ENCODE data around the gene SEMA6A. TPM values are rescaled to one million over a fixed set of nuclear protein-coding genes. Genes with fewer than 3 reads are reported as not detected.
"Not testable (repeated sequence)": the region's sequence is repeated elsewhere in the genome, so short reads cannot be mapped to it uniquely, and the experiment has no call there.

The SEMA6A gene
- polyA plus RNA-seq, 4 donors: 39.6 to 61.6 (median 54.8) TPM

DNA sequence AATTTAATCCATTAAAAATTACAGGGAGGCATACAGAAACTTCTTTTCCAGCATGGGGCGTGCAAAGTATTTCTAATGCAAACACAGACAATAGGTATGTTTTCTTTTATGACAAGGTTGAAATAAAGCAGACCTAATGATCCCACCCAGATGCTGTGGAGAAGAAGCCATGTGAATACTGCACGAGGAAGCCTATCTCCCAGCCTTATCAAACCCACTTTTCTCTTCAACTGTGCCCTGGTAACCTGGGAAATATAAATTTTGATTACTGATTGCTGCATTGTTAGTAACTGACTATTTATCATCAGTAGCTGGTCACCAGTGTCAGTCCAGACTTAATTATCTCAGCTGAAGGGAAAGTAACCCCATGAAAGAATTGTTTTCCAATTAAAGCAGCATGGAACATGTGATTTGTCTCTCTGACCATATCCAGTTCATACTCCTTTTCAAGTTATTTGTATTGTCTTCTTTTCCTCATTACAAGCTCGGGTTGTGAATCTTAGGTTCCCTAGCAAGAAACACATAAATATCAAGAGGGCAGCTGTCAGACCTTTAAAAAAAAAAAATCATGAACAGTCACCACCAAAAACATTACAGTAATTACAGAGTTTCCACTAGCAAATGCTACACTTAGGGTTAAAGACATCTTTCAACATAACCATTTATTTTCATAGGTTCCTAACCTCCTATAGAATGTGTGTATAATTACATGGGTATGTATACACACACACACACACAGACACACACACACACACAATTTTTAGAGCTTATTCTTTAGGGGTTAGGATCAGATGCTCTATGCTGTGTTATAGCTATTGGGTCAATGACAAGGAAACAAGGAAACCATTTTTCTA is 50.3 kb downstream of the SEMA6A start:
- no peak for DNase-seq (ENCODE audit: low read depth in 4 of 4, low spot score in 2 of 4)

DNA sequence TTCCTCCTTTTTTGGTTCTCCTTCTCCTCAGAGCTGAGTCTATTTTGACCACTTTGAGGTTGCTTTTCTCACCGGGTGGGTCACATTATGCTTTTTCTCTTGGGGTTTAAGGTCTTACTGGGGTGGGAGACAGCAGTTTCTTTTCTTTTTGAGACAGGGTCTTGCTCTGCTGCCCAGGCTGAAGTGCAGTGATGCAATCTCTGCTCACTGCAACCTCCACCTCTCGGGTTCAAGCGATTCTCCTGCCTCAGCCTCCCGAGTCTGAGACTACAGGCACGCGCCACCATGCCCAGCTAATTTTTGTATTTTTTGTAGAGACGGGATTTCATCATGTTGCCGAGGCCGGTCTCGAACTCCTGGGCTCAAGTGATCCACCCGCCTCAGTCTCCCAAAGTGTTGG is 51.4 kb downstream of the SEMA6A start:
- not testable (repeated sequence) for DNase-seq (ENCODE audit: low read depth in 4 of 4, low spot score in 2 of 4)

DNA sequence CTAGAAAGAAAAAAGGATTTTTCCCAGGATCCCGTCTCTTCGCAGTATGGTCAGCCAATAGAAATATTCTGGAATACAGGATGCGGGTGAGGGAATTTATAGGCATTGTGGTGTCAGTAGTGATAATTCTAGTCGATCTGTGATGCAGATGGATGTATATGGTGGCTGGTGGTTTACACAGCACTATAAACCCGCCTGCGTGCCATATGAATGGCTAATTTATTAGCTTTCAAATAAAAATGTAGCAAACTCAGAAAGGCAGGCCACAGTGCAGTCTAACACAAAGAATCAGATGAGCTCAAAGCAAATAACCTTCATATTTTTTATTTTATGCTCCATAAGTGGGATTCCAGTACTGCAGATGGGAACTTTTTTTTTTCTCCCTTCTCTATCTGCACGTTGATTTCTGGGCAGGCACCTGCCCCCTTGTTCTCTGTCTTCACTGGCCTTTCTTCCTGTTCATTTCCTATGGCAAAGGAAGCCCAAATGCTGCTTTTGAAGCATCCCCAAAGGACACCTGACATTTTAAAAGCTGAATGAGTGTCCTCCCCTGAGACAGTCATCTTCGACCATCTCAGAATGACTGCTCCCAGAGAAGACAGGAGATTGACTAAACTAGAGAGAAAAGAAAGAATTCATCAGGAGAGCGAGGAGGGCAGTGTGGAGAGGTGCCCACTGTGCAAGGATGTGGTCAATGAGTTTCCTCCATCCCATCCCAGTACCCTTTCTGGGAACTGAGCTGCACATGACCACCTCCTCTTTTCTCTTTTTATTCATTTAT is 52.1 kb downstream of the SEMA6A start:
- no peak for DNase-seq (ENCODE audit: low read depth in 4 of 4, low spot score in 2 of 4)

DNA sequence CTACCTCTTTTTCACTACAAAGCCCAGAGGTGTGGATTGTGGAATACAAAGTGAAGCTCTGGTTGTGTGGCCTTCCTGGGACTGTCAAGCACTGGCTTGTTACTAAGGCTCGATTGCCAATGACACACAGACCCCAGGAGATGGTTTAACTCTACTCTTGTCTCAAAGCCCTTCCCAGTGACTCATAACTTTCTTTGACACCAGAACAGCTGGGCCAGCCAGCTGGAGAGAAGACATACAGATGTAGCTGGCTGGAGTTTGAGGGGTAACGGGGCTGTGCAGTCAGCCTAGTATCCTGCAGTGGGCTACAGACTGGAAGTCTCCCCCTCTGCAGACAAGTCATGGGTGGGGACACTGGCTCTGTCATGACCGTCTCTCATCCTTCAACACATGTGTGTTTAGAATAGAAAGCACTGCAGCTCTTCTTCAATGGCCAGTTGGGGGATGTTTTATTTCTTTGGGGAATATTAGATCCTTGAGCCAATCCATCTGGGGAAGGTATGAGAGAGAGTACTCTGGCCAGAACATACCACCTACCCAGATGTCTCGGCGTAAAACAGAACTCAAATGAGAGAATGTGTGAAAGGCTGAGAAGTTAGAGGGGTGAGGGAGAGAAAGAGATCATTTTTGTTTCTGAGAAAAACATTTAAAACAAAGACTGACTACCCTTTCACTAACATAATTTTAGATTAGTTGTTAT is 53.3 kb downstream of the SEMA6A start:
- no peak for DNase-seq (ENCODE audit: low read depth in 4 of 4, low spot score in 2 of 4)

DNA sequence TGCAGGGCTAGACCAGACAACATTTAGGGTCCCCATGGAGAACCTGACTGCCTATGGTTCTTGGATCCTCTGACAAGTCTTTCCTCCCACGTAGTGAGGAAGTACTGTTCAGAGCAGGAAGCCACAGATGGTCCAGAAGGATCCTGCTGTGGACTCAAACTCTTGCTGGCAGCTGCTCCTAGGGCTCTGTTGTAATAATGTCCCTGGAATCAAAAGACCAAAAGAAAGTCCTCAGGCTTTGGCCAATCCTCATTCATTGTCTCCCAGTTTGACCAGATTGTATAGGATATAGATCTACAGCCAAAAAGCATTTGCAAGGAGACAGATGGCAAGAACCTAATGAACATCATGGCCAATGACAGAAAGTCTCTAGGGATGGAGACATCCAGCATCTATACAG is 53.9 kb downstream of the SEMA6A start:
- no peak for DNase-seq (ENCODE audit: low read depth in 4 of 4, low spot score in 2 of 4)

DNA sequence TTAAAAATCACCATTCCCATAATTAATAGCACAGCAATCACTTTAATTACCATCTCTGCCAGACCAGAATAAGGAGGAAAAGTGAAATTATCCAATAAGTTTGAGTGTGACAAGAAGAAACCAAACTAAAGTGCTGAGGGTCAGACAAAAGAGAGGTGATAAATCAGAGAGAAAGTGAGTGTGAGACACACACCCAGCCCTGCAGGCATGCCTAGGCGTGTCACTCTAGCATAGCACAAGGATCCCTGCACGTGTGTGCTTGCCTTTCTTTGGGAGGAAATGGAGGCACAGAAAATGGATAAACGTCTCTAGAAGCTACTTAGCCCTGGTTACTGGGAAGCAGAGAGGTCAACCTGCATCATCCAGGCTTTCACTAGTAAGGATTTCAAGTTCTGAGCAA is 56.2 kb downstream of the SEMA6A start:
- no peak for DNase-seq (ENCODE audit: low read depth in 4 of 4, low spot score in 2 of 4)

DNA sequence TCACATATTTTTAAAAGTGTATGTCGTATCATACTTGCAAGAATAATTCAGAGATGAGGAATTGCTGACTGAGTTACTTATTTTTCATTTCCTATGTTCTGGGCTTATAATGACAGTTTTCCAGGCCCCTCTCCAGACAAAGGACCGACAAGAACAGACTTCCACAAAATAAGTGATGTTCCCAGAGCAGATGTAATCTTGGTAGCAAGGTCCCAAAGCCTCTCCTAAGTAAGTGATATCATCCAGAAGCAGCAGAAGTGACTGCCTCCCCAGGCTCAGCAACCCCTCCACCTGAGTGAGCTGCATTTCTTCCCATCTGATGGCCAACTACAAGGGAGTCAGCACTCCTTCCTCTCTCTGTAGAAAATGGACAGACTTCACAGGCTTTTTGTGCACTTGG is 57.1 kb downstream of the SEMA6A start:
- no peak for DNase-seq (ENCODE audit: low read depth in 4 of 4, low spot score in 2 of 4)

DNA sequence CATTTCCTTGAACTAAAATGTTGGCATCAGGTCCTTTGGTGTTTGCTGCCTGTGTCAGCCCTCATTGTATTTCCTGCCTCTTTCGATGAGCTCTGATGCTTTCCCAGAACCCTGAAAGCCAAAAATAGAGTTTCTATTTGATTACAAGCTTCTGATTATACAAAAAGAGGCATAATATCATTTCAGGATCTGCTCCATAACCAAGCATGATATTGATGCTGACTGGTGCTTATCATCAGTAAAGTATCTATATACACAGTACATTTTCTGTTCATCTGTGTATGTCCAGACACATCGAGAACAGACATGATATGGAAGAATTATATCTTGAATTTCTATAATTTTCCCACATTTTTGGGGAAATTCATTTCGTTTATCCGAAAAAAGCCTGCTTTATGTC is 58.6 kb downstream of the SEMA6A start:
- no peak for DNase-seq (ENCODE audit: low read depth in 4 of 4, low spot score in 2 of 4)

DNA sequence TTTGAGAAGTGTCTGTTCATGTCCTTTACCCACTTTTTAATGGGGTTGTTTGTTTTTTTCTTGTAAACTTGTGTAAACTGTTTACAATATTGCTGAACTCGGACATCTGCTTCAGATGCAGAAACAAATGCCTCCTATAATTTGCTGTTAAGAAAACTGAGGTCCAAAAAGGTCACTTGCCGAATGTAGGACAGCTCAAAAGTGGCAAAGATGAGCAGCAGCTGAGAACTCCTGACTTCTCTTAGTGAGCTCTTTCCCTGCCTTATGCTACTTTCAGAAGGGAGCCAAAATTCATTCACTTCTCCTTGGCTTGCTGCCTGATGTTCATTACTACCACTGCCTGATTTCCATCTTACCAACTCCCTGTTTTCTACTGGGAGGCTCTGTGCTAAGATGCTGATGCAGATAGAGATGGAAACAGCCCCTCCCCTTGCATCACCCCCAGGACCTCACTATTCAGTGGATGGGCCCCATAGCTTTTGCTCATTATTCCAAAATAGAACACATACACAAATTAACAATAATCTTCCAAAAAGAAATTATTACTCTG is 60.1 kb downstream of the SEMA6A start:
- no peak for DNase-seq (ENCODE audit: low read depth in 4 of 4, low spot score in 2 of 4)

DNA sequence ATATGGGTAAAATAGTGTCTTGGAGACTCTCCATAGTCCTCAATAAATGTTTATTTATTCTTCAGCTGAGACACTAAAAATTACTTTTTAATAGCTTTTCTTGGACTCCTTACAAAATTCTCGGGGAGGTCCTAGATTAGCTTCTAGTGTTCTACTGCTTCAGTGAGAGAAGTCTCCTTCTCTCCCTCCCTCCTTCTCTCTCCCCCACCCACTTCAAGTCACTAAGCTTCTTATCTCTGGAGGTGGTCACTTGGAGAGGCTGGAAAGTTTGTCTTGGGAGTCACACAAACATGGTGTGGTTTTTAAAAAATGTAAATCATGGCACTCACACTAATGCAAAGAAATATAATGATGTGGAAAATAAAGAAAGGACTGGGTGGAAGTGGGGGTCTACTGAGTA is 64.1 kb downstream of the SEMA6A start:
- no peak for DNase-seq (ENCODE audit: low read depth in 4 of 4, low spot score in 2 of 4)

DNA sequence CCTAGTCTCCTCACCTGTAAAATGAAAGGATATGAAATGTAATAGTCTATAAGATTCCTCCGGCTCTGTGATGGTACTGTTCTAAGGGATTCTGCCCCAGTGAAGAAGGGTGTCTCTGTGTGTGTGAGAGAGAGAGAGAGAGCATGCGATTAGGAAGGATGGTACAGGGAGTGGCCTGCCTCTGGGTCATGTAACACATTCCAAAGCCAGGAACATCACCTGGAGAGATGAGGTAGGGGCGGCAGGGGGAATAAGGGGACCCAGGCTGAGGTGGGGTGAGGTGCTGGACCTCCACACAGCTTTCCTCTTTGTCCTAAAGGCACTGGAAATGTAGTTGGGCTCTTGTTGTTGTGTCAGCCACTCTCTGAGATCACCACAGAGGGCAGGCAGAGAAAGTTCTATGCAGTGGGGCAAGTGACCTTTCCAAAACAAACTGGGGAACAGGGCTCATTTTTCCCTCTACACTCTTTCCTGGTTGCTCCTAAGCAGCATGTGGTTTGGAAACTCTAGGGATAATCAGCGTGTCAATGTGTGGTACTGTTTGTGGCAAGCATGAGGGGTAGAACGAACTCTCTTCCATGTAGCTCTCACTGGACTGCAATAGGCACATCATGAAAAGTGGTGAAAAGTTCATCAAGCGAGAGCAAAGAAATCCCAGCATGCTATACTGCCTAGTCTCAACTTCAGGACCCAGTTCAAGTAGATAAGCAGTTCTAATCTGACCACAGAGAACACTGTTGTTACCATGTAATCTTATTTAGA is 65.0 kb downstream of the SEMA6A start:
- no peak for DNase-seq (ENCODE audit: low read depth in 4 of 4, low spot score in 2 of 4)

DNA sequence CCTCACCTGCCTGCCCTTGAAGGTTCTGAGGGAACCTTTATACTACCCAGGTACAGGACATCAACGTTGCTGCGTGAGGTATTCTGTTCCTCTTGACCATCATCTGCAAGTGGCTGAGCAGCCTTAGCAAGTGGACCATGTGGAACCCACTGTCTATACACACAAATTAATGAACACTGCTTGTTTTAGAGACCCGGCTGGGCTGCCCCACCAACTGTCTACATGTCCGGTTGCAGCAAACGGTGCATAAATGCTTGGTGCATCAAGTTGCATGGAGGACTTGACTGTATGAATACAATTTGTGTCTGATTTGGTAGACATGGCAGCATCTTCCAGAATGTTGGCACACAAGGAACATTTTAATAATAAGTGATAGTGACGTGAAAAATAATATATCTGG is 65.8 kb downstream of the SEMA6A start:
- DNase-seq (ENCODE audit: low read depth in 4 of 4, low spot score in 2 of 4): no peak

DNA sequence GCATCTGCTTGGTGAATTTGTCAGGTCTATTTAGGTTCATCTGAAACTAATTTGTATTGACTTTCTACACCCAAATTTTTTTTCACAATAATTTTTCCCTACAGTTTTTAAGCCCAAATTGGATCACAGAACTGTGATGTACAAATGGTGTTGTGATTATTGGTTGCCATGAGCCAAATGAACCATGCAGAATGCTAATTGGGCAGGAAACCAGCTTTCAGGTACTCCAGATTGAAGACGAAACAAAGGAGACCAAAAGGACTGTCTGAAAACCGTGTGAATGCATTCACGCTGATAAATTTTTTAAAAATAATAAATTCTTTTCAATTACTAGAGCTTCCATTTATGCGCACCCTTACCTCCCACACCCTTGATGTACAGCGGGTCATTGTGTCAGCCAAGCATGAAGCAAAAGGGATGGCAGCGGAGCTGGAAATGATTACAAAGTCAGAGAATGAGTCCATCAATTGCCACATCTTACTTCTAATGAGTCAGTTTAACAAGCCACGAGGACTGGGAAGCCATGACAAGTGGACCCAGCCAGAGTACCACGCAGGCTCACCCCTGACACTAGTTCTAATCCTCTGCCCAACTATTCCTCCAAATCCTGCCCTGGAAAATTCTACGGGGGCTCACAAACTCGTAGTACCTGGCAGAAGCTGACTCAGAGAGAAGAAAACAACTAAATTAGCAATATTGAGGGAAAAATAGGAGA is 66.5 kb downstream of the SEMA6A start:
- DNase-seq (ENCODE audit: low read depth in 4 of 4, low spot score in 2 of 4): no peak

DNA sequence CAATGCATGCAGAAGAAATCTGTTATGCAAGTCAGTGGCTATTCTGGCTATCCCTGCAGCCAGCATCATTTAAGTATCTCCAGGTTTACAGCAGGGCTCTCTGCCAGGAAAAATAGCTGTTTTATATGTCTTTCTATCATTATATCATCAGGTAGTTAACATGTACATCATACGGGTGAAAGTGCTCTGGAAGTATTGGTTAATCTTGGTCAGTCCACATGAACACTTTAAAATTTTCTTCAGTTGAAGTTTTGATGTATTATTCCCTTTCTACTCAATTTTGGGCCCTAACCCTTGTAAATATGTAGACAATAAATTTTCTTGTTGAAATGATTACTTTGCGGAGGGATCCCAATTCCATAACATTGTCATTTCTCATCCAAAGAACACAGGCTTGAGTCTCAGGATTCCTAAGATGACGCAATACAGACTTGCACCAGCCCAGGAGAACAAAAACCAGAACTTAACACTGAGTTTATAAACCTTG is 67.5 kb downstream of the SEMA6A start:
- no peak for DNase-seq (ENCODE audit: low read depth in 4 of 4, low spot score in 2 of 4)

DNA sequence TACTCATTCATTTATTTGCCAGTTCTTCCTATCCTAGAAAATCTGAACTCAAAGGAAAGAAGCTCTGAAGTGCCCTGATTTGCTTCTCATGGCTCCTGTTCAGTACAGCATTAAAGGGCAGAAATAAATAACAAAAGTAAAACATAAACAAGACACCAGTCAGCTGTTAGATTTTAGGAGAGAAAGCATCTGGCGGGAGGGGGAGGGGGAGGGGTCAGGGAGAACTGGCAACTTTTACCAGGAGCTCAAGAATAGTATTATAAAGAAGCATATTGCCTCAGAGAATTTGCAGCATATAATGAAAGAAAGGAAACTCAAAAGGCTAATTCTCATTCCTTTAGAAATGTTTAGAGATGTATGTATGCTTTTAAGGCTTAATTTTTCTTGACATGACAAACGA is 68.1 kb downstream of the SEMA6A start:
- DNase-seq (ENCODE audit: low read depth in 4 of 4, low spot score in 2 of 4): no peak

DNA sequence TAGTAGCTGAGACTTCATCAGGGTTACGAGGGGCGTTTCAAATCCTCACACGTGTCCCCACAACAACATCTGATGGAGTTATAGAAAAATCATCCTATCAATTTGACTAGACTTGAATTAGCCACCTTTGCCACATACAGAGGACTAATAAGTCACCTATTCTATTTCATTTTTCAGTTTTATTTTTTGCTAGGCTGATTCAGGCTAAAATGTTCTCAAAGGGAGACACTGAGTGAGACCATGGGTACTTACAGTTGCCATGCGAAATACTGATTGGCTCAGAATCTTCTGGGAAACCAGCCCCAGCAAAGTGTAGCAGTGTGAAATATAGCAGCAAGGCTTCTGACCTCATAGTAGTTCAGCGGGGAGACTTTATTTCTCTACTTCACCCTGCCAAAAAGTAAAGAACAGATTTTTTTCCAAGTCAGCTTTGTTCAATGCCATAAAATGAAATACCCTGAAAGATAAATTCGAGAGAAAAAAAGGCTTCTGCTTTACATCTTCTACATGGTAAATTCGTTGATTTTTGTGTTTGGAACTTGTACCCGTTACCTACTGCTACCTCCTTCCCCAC is 69.9 kb downstream of the SEMA6A start:
- DNase-seq (ENCODE audit: low read depth in 4 of 4, low spot score in 2 of 4): no peak

DNA sequence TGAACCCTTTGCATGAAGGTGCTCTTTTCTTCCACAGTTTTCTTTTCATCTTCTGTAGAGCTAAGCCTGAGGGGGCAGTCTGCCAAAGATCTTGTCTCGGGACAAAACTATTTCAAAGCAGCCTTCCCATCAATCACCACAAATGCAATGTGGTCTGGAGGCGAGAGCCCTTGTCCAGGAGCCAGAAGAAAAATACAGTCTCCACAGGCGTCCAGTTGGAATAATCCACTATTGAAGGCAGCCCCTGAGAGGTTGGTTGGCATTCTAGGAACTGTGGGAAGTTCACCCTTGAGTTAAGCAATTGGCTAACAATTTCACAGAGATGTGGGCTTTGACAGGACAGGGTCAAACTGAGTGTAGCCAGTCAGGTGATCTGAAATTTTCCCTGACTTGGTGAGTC is 72.0 kb downstream of the SEMA6A start:
- DNase-seq (ENCODE audit: low read depth in 4 of 4, low spot score in 2 of 4): no peak

DNA sequence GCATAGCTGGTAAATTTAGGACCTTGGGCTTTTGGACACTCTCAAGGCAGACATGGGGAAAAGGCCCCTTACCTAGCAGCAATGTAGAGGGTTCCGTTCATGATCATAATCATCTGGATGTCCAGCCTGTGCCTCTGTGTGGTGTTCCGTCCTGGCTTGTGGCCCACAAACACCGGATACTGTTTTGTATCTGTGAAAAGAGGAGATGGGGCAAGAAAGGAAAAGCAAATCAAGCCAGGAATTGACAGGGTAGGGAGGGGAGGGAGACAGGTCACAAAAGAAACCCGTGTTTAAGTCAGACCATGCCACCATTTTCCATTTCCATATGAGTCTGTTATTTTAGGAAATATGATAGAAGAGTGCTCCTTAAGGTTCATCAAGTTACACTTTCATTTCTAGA is 72.5 kb downstream of the SEMA6A start:
- DNase-seq (ENCODE audit: low read depth in 4 of 4, low spot score in 2 of 4): no peak

DNA sequence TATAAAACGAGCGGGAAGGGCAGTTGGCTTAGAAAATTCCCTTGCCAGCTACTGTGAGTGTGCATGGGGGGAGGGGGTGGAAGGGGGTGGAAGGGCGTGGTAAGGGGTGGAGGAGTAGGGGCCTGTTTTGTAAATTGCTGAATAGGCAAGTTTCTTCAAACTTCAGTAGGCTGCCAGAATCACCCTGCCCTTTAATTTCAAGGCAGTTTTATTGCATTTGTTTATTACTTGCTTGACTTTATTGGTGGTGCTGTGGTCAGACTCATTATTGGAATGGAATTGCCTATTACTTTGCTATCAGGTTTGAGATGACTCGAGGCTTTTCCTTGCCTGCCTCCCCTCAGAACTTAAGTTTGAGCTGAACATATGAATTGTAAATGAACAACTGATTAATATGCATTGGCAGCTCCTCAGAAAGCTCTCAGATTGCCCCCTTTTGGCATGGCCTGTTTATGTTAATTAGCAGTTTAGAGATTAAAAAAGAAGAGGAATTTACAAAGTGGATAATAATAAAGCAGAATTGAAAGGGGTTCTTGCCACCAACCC is 76.0 kb downstream of the SEMA6A start:
- DNase-seq (ENCODE audit: low read depth in 4 of 4, low spot score in 2 of 4): no peak

Measured in left renal cortex interstitium (tissue), 4 donors.